GM12878 (cell line): ENCODE measurements around the gene SLC1A7. TPM values are rescaled to one million over a fixed set of nuclear protein-coding genes. Genes with fewer than 3 reads are reported as not detected.

Experiments
- ATAC-seq: fragments of 200-7000 bp; cut with Tn5 transposase; 3 replicates; pipeline ENCODE4 v1.9.1; 2020; ENCODE audit warnings: mild to moderate bottlenecking, moderate library complexity
- BruUV-seq: library from RNA; stranded (reverse); fragments of 400-500 nt; replicated peaks from 2 replicates; lab custom pipeline; 2021; lab: Mats Ljungman, UMichigan
- CTCF ChIA-PET: fragments of 300-600 bp; sonication (Branson Sonifier 250); formaldehyde crosslinking; extraction: SDS; loops from one replicate; lab custom pipeline; 2021; ENCODE audit warnings: inconsistent platforms; lab: Yijun Ruan, JAX
- POLR2A ChIA-PET: fragments of 350-600 bp; formaldehyde crosslinking; extraction: SDS; loops from one replicate; lab custom pipeline; 2021; ENCODE audit warnings: inconsistent platforms; lab: Charles Lee
- RAD21 ChIA-PET: fragments of 300-600 bp; sonication (Branson Sonifier 250); formaldehyde crosslinking; loops from one replicate; lab custom pipeline; 2023; ENCODE audit warnings: antibody characterized with exemption; ENCODE audit not compliant: unreplicated experiment; lab: Charles Lee
- SMC1A ChIA-PET: fragments of 300-600 bp; sonication (Branson Sonifier 250); formaldehyde crosslinking; loops from one replicate; lab custom pipeline; 2023; ENCODE audit not compliant: unreplicated experiment, uncharacterized antibody; lab: Charles Lee
- DNase-seq: peaks from one replicate; pipeline ENCODE4 v3.0.0-alpha.2; 2011; ENCODE audit warnings: low read depth, low spot score
- FAIRE-seq: peaks from 3 replicates; lab custom pipeline; 2011; peaks lifted over from hg19 to GRCh38; lab: Jason Lieb, UNC
- H2AFZ ChIP-seq: 2 replicates; pipeline ENCODE4 v1.6.0; 2011; ENCODE audit warnings: low read depth, low read length, control low read depth; ENCODE audit not compliant: control insufficient read depth
- H3K27ac ChIP-seq: 2 replicates; pipeline ENCODE4 v1.5.1; 2011; ENCODE audit warnings: control low read depth; ENCODE audit not compliant: control insufficient read depth, insufficient read depth
- H3K27me3 ChIP-seq, 2 experiments: replicated peaks in 1 of 2; 2 replicates each; pipeline versions ENCODE4 v1.6.0 to v1.6.1; 2011; ENCODE audit warnings: low read length in 1 of 2; ENCODE audit not compliant: control insufficient read depth in 2 of 2, insufficient read depth in 2 of 2
- H3K36me3 ChIP-seq, 2 experiments: 2 replicates each; pipeline ENCODE4 v1.5.1; 2011; ENCODE audit warnings: low read length in 1 of 2; ENCODE audit not compliant: control insufficient read depth in 2 of 2, insufficient read depth in 2 of 2
- H3K4me1 ChIP-seq: 2 replicates; pipeline ENCODE4 v1.6.1; 2011; ENCODE audit warnings: mild to moderate bottlenecking, low read length, moderate library complexity, mixed read lengths; ENCODE audit not compliant: control insufficient read depth, insufficient read depth
- H3K4me2 ChIP-seq: 2 replicates; pipeline ENCODE4 v1.6.0; 2011; ENCODE audit warnings: control low read depth; ENCODE audit not compliant: control insufficient read depth, insufficient read depth
- H3K4me3 ChIP-seq: fragments of 200-600 bp; sonication (generic); 2 replicates; pipeline ENCODE4 v1.5.1; 2016
- H3K79me2 ChIP-seq: 2 replicates; pipeline ENCODE4 v1.6.0; 2011; ENCODE audit warnings: low read length; ENCODE audit not compliant: control insufficient read depth, insufficient read depth
- H3K9ac ChIP-seq: 2 replicates; pipeline ENCODE4 v1.8.0; 2011; ENCODE audit warnings: low read length, control low read depth, mixed read lengths; ENCODE audit not compliant: control insufficient read depth, insufficient read depth
- H3K9me3 ChIP-seq: replicated peaks from 3 replicates; pipeline ENCODE4 v1.5.1; 2011; ENCODE audit warnings: mild to moderate bottlenecking, low read length; ENCODE audit not compliant: control insufficient read depth, insufficient read depth
- H4K20me1 ChIP-seq: 2 replicates; pipeline ENCODE4 v1.6.0; 2011; ENCODE audit not compliant: control insufficient read depth, insufficient read depth
- BRCA1 ChIP-seq: IDR thresholded peaks from 2 replicates; pipeline ENCODE4 v1.6.1; 2011; ENCODE audit warnings: low read depth, low read length, improper control_type of control experiment
- KLF5 ChIP-seq: fragments of 450-650 bp; IDR thresholded peaks from 2 replicates; pipeline ENCODE4 v1.6.1; 2014; ENCODE audit warnings: mild to moderate bottlenecking; ENCODE audit not compliant: partially characterized antibody
- LARP7 ChIP-seq: fragments of 450-650 bp; IDR thresholded peaks from 2 replicates; pipeline ENCODE4 v1.6.1; 2017; ENCODE audit warnings: mild to moderate bottlenecking
- NBN ChIP-seq: fragments of 450-650 bp; IDR thresholded peaks from 2 replicates; pipeline ENCODE4 v1.6.1; 2016
- NR2C1 ChIP-seq: fragments of 450-650 bp; IDR thresholded peaks from 2 replicates; pipeline ENCODE4 v1.6.1; 2017; ENCODE audit warnings: antibody characterized with exemption, mild to moderate bottlenecking, moderate library complexity
- PML ChIP-seq: IDR thresholded peaks from 2 replicates; pipeline ENCODE4 v1.6.1; 2012; ENCODE audit warnings: low read length, inconsistent platforms
- RBBP5 ChIP-seq: fragments of 200-600 bp; sonication (generic); conservative IDR thresholded peaks from 2 replicates; pipeline ENCODE4 v1.6.1; 2016
- YY1 ChIP-seq: IDR thresholded peaks from 2 replicates; pipeline ENCODE4 v1.6.1; 2011; ENCODE audit warnings: low read depth, mild to moderate bottlenecking, low read length
- ZZZ3 ChIP-seq: IDR thresholded peaks from 2 replicates; pipeline ENCODE4 v1.6.1; 2011; ENCODE audit warnings: low read depth; ENCODE audit not compliant: control insufficient read depth, insufficient read length
- WGBS: methylation state at CpG from one replicate; pipeline ENCODE4 v1.1.6; 2016; ENCODE audit warnings: low lambda C conversion rate; ENCODE audit not compliant: insufficient replicate concordance, insufficient coverage; ENCODE audit errors: missing lambda C conversion rate; 5-methylcytosine and 5-hydroxymethylcytosine counted together
- in situ Hi-C: fragments of 300-500 bp; cut with MboI; formaldehyde crosslinking; loops from 9 replicates; pipeline ENCODE4 v1.14.3; 2018; ENCODE audit warnings: mixed read lengths
- intact Hi-C: fragments of 100-400 bp; cut with micrococcal nuclease; formaldehyde crosslinking; loops from one replicate; pipeline ENCODE4 v1.14.2; 2022; ENCODE audit not compliant: unreplicated experiment
- polyA plus RNA-seq, 11 experiments: library from polyadenylated mRNA; depleted of rRNA in 4 of 11; unstranded in 6 of 11; stranded (reverse) in 5 of 11; fragments of >200 nt; fragmentation: Nextera tagmentation in 4 of 11; fragmentation: Illumina TruSeq in 1 of 11; extraction: Ambion mirVana in 4 of 11; extraction: Trizol in 1 of 11; gene quantifications; 1 replicate in 1 of 11; 2 replicates in 10 of 11; pipeline versions ENCODE4 v1.2.1 to v1.2.3, GENCODE V29; 2011 to 2016; ENCODE audit warnings: inconsistent platforms in 2 of 11, missing spikeins in 2 of 11, low read depth in 1 of 11
- total RNA-seq, 4 experiments: library from RNA; depleted of rRNA in 3 of 4; stranded (reverse); fragments of >200 nt in 3 of 4; fragmentation: Illumina TruSeq in 1 of 4; extraction: Trizol in 1 of 4; gene quantifications; 2 replicates each; pipeline versions ENCODE4 v1.2.1 to v1.2.3, GENCODE V29; 2013 to 2021
- TF ChIP-seq, protein P1 (sequence below): fragments of 450-650 bp; IDR thresholded peaks from 2 replicates; pipeline ENCODE4 v1.6.1; 2018; ENCODE audit warnings: borderline replicate concordance, mild to moderate bottlenecking; ENCODE audit not compliant: partially characterized antibody
- TF ChIP-seq, protein P2 (sequence below): fragments of 450-650 bp; IDR thresholded peaks from 2 replicates; pipeline ENCODE4 v1.6.1; 2017; ENCODE audit warnings: mild to moderate bottlenecking, low read depth, inconsistent platforms; ENCODE audit not compliant: poor library complexity, severe bottlenecking
- TF ChIP-seq, protein P3 (sequence below): fragments of 450-650 bp; formaldehyde crosslinking; IDR thresholded peaks from 2 replicates; pipeline ENCODE4 v1.4.0; 2022; ENCODE audit warnings: mild to moderate bottlenecking, moderate library complexity
- TF ChIP-seq, protein P4 (sequence below): IDR thresholded peaks from 2 replicates; pipeline ENCODE4 v1.6.1; 2012; ENCODE audit warnings: low read depth, low read length, improper control_type of control experiment

Gene SLC1A7
- total and polyA plus RNA-seq, 10 of the 15 experiments (the other 5 are each of a cell fraction or from before 2014, with no cell fraction given) = not detected

DNA sequence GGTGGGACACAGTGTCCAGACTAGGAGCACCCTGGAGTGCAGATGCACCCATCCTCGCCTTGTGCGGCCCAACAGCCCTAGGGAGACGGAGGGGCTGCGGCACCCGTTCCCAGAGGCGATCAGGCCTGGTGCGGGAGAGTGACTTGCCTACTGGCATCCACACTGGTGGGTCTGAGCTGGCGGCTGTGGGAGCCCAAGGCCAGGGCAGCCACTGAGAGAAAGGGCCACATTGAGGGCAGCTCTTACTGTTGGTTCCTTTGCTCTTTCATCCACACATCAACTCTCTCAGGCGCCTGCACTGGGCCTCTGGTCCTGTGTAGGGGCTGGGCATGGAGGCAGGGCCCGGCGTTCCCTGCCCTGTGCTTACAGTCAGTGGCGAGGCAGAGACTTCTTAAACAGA is 71.8 kb downstream of the SLC1A7 start:
- CTCF ChIA-PET = no interaction called here
- Histone ChIP-seq H4K20me1 (no peaks in the 10 kb centered on the region), H3K27ac (no peak overlapping the region), H3K27me3 (no peaks in the 10 kb centered on the region; a peak in 1 of 4 replicates), H3K36me3 (no peaks in the 10 kb centered on the region), H3K4me2 (no peak overlapping the region), H3K4me3 (no peak overlapping the region), H3K9me3 (no peaks in the 10 kb centered on the region), H3K4me1 (no peaks in the 10 kb centered on the region), H3K9ac (no peak overlapping the region), H3K79me2 (no peaks in the 10 kb centered on the region), H2AFZ (no peak overlapping the region)
- 63% methylated on average over 12 of the region's 12 CpGs for WGBS
- RAD21 ChIA-PET = no interaction called here
- ATAC-seq (no peak), FAIRE-seq (no peak), DNase-seq (no peak)
- TF ChIP-seq PML (no peak), RBBP5 (no peak), YY1 (no peak), BRCA1 (no peak), LARP7 (no peak), KLF5 (no peak), NBN (no peak), NR2C1 (no peak), ZZZ3 (no peak)
- TF ChIP-seq, protein P1, sequence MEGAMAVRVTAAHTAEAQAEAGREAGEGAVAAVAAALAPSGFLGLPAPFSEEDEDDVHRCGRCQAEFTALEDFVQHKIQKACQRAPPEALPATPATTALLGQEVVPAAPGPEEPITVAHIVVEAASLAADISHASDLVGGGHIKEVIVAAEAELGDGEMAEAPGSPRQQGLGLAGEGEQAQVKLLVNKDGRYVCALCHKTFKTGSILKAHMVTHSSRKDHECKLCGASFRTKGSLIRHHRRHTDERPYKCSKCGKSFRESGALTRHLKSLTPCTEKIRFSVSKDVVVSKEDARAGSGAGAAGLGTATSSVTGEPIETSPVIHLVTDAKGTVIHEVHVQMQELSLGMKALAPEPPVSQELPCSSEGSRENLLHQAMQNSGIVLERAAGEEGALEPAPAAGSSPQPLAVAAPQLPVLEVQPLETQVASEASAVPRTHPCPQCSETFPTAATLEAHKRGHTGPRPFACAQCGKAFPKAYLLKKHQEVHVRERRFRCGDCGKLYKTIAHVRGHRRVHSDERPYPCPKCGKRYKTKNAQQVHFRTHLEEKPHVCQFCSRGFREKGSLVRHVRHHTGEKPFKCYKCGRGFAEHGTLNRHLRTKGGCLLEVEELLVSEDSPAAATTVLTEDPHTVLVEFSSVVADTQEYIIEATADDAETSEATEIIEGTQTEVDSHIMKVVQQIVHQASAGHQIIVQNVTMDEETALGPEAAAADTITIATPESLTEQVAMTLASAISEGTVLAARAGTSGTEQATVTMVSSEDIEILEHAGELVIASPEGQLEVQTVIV = no peak
- TF ChIP-seq, protein P2, sequence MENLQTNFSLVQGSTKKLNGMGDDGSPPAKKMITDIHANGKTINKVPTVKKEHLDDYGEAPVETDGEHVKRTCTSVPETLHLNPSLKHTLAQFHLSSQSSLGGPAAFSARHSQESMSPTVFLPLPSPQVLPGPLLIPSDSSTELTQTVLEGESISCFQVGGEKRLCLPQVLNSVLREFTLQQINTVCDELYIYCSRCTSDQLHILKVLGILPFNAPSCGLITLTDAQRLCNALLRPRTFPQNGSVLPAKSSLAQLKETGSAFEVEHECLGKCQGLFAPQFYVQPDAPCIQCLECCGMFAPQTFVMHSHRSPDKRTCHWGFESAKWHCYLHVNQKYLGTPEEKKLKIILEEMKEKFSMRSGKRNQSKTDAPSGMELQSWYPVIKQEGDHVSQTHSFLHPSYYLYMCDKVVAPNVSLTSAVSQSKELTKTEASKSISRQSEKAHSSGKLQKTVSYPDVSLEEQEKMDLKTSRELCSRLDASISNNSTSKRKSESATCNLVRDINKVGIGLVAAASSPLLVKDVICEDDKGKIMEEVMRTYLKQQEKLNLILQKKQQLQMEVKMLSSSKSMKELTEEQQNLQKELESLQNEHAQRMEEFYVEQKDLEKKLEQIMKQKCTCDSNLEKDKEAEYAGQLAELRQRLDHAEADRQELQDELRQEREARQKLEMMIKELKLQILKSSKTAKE = no peak
- TF ChIP-seq, protein P3, sequence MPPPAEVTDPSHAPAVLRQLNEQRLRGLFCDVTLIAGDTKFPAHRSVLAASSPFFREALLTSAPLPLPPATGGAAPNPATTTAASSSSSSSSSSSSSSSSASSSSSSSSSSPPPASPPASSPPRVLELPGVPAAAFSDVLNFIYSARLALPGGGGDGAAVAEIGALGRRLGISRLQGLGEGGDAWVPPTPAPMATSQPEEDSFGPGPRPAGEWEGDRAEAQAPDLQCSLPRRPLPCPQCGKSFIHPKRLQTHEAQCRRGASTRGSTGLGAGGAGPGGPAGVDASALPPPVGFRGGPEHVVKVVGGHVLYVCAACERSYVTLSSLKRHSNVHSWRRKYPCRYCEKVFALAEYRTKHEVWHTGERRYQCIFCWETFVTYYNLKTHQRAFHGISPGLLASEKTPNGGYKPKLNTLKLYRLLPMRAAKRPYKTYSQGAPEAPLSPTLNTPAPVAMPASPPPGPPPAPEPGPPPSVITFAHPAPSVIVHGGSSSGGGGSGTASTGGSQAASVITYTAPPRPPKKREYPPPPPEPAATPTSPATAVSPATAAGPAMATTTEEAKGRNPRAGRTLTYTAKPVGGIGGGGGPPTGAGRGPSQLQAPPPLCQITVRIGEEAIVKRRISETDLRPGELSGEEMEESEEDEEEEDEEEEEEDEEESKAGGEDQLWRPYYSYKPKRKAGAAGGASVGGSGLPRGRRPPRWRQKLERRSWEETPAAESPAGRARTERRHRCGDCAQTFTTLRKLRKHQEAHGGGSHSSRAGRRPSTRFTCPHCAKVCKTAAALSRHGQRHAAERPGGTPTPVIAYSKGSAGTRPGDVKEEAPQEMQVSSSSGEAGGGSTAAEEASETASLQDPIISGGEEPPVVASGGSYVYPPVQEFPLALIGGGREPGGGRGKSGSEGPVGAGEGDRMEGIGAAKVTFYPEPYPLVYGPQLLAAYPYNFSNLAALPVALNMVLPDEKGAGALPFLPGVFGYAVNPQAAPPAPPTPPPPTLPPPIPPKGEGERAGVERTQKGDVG (CRISPR knock-in tag) = no peak
- TF ChIP-seq, protein P4, sequence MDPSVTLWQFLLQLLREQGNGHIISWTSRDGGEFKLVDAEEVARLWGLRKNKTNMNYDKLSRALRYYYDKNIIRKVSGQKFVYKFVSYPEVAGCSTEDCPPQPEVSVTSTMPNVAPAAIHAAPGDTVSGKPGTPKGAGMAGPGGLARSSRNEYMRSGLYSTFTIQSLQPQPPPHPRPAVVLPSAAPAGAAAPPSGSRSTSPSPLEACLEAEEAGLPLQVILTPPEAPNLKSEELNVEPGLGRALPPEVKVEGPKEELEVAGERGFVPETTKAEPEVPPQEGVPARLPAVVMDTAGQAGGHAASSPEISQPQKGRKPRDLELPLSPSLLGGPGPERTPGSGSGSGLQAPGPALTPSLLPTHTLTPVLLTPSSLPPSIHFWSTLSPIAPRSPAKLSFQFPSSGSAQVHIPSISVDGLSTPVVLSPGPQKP = no peak
- in situ Hi-C loops (no loop called here), intact Hi-C loops (no loop called here)
- POLR2A ChIA-PET = no interaction called here
- BruUV-seq = no TSS peak
- SMC1A ChIA-PET = no interaction called here
